Mesenchymal stem cell (in vitro differentiated cells and primary cell): ENCODE data around the gene GRHL1.
A peak's percentile ranks its signal among the peaks of the same experiment; 100 is the strongest.

Source experiments
- DNase-seq: peaks from one replicate; pipeline ENCODE4 v3.0.0-alpha.2; 2013
- H2AFZ ChIP-seq: one replicate; pipeline ENCODE4 v1.6.1; 2013; ENCODE audit warnings: low read depth, mild to moderate bottlenecking, control low read depth, inconsistent platforms, low read length, moderate library complexity
- H2AK5ac ChIP-seq: 2 replicates; pipeline ENCODE4 v1.6.1; 2013; ENCODE audit warnings: low read length, moderate library complexity, mild to moderate bottlenecking, inconsistent platforms; ENCODE audit not compliant: severe bottlenecking
- H2BK120ac ChIP-seq: one replicate; pipeline ENCODE4 v1.6.1; 2013; ENCODE audit warnings: low read depth, mild to moderate bottlenecking, inconsistent platforms, low read length, moderate library complexity
- H2BK12ac ChIP-seq, 2 experiments: one replicate each; pipeline ENCODE4 v1.6.1; 2013; ENCODE audit warnings: inconsistent platforms in 2 of 2, low read length in 2 of 2, mild to moderate bottlenecking in 2 of 2, moderate library complexity in 2 of 2, control low read depth in 1 of 2
- H2BK15ac ChIP-seq: one replicate; pipeline ENCODE4 v1.6.1; 2013; ENCODE audit warnings: mild to moderate bottlenecking, low read depth, inconsistent platforms; ENCODE audit not compliant: poor library complexity, severe bottlenecking
- H2BK5ac ChIP-seq: 2 replicates; pipeline ENCODE4 v1.6.1; 2013; ENCODE audit warnings: low read depth, mild to moderate bottlenecking, low read length, control low read depth, inconsistent platforms; ENCODE audit not compliant: poor library complexity, severe bottlenecking
- H3K14ac ChIP-seq, 2 experiments: one replicate each; pipeline ENCODE4 v1.6.1; 2013; ENCODE audit warnings: inconsistent platforms in 2 of 2, low read length in 2 of 2, control low read depth in 1 of 2, mild to moderate bottlenecking in 1 of 2, moderate library complexity in 1 of 2
- H3K18ac ChIP-seq, 2 experiments: one replicate each; pipeline ENCODE4 v1.6.1; 2013; ENCODE audit warnings: inconsistent platforms in 2 of 2, low read length in 2 of 2, control low read depth in 1 of 2, low read depth in 1 of 2, mild to moderate bottlenecking in 1 of 2
- H3K23ac ChIP-seq, 2 experiments: one replicate each; pipeline ENCODE4 v1.6.1; 2013; ENCODE audit warnings: inconsistent platforms in 2 of 2, low read length in 2 of 2, mild to moderate bottlenecking in 2 of 2, moderate library complexity in 2 of 2, control low read depth in 1 of 2
- H3K27ac ChIP-seq: 2 replicates; pipeline ENCODE4 v1.5.1; 2013; ENCODE audit warnings: mild to moderate bottlenecking, moderate library complexity, low read length, control low read depth, inconsistent platforms; ENCODE audit not compliant: poor library complexity, severe bottlenecking
- H3K27me3 ChIP-seq, 2 experiments: 2 replicates each; pipeline versions ENCODE4 v1.6.1 to v1.7.0; 2013; ENCODE audit warnings: low read length in 2 of 2, mild to moderate bottlenecking in 2 of 2, moderate library complexity in 2 of 2, control low read depth in 1 of 2, inconsistent platforms in 1 of 2; ENCODE audit not compliant: control insufficient read depth in 1 of 2, insufficient read depth in 1 of 2
- H3K36me3 ChIP-seq, 2 experiments: 2 replicates each; pipeline versions ENCODE4 v1.6.1 to v1.7.0; 2013; ENCODE audit warnings: low read length in 2 of 2, control low read depth in 1 of 2, inconsistent platforms in 1 of 2, low read depth in 1 of 2, mild to moderate bottlenecking in 1 of 2; ENCODE audit not compliant: insufficient read depth in 2 of 2, control insufficient read depth in 1 of 2
- H3K4ac ChIP-seq, 2 experiments: one replicate each; pipeline ENCODE4 v1.6.1; 2013; ENCODE audit warnings: inconsistent platforms in 2 of 2, low read length in 2 of 2, mild to moderate bottlenecking in 2 of 2, moderate library complexity in 2 of 2, control low read depth in 1 of 2, low read depth in 1 of 2
- H3K4me1 ChIP-seq: 2 replicates; pipeline ENCODE4 v1.6.1; 2013; ENCODE audit warnings: low read depth, low read length, control low read depth; ENCODE audit not compliant: control insufficient read depth, insufficient read depth
- H3K4me2 ChIP-seq: 2 replicates; pipeline ENCODE4 v1.6.1; 2013; ENCODE audit warnings: low read length, mild to moderate bottlenecking, inconsistent platforms; ENCODE audit not compliant: poor library complexity, severe bottlenecking
- H3K4me3 ChIP-seq, 2 experiments: 2 replicates each; pipeline versions ENCODE4 v1.5.1 to v1.7.0; 2013; ENCODE audit warnings: low read length in 2 of 2, mild to moderate bottlenecking in 2 of 2, control low read depth in 1 of 2, low read depth in 1 of 2; ENCODE audit not compliant: insufficient read depth in 1 of 2
- H3K79me1 ChIP-seq: replicated peaks from 2 replicates; pipeline ENCODE4 v1.6.1; 2013; ENCODE audit warnings: mild to moderate bottlenecking, control low read depth, low read length, inconsistent platforms; ENCODE audit not compliant: poor library complexity, severe bottlenecking
- H3K9ac ChIP-seq: 2 replicates; pipeline ENCODE4 v1.7.0; 2013; ENCODE audit warnings: mild to moderate bottlenecking, low read length, moderate library complexity
- H3K9me3 ChIP-seq: 2 replicates; pipeline ENCODE4 v1.7.0; 2013; ENCODE audit warnings: mild to moderate bottlenecking, low read length; ENCODE audit not compliant: control insufficient read depth
- H4K8ac ChIP-seq: one replicate; pipeline ENCODE4 v1.6.1; 2013; ENCODE audit warnings: inconsistent platforms, mild to moderate bottlenecking, low read length, moderate library complexity
- H4K91ac ChIP-seq: one replicate; pipeline ENCODE4 v1.6.1; 2013; ENCODE audit warnings: mild to moderate bottlenecking, low read length, inconsistent platforms
- WGBS: methylation state at CpG from one replicate; pipeline ENCODE4 v1.1.7; 2013; ENCODE audit warnings: mixed read lengths; 5-methylcytosine and 5-hydroxymethylcytosine counted together

GRHL1 gene

DNA sequence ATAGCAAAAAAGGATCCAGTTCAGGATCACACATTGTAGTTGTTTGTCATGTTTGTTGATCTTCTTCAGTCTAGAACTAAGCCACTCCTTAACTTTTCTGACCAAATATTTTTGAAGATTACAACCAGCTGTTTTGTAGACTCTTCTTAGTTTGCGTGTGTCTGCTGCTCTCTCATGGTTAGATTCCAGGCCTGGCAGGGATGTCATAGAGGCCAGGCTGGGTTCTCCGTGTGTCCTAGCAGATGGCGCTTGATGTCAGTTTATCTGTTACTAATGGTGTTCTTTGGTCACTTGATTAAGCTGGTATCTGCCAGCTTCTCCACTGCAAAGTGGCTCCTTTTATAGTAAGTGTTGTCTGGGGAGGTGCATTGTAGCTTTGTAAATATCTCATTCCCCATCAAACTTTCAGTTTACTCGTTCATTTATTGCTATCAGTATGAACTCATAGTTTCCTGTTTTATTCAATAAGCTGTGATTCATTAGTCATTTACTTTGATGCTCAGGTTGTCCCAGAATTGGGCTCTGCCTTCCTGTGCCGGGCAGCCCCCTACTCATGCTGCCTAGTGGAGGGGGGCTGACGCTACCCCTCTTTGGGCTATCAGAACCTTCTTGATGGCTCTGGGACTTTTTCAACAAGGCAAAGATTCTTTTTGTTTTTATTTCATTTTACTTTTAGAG is 42.1 kb downstream of the GRHL1 start:
- H2BK12ac ChIP-seq = no peak overlapping the region
- H3K23ac ChIP-seq = no peak overlapping the region
- H3K4me1 ChIP-seq = peaks cover 3% of the 10 kb centered on the region
- no peak overlapping the region for H2AK5ac ChIP-seq
- H3K4ac ChIP-seq = no peak overlapping the region
- H3K9me3 ChIP-seq = no peaks in the 10 kb centered on the region
- H3K18ac ChIP-seq = no peak overlapping the region
- H2BK15ac ChIP-seq = no peak overlapping the region
- no peak for DNase-seq
- no peak overlapping the region for H4K8ac ChIP-seq
- no peak overlapping the region for H3K14ac ChIP-seq
- peak overlapping the region; percentile 59 for H3K9ac ChIP-seq
- H3K4me2 ChIP-seq = no peak overlapping the region
- no peak overlapping the region for H3K27ac ChIP-seq
- H2BK120ac ChIP-seq = no peak overlapping the region
- H3K79me1 ChIP-seq = no peaks in the 10 kb centered on the region
- no peak overlapping the region for H2BK5ac ChIP-seq
- H2AFZ ChIP-seq = no peak overlapping the region
- no peak overlapping the region for H4K91ac ChIP-seq
- no peaks in the 10 kb centered on the region for H3K36me3 ChIP-seq
- no peaks in the 10 kb centered on the region for H3K27me3 ChIP-seq
- peak overlapping the region in 1 of 2 experiments; percentile 45 for H3K4me3 ChIP-seq
- WGBS = 93% methylated on average over 4 of the region's 6 CpGs

DNA sequence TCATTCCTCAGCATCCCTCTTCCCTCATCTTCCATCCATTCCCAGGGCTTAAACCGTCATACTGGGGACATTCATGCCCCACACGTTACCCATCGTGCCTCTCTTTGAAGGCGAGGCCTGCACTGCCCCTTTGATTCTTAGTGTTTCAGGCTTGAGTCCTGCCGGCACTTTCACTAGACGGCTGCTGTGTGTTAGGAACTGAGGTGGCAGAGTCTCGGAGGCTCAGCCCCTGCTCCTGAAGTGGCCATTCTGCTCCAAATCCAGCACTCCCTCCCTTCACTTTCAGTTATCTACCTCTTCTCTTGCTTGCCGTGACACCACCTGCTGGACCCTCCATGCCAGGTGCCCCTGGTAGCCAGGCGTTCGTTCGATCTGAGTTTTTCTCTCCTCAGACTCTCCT is 43.0 kb downstream of the GRHL1 start:
- no peak overlapping the region for H2BK120ac ChIP-seq
- H3K27me3 ChIP-seq = no peaks in the 10 kb centered on the region
- H3K27ac ChIP-seq = no peak overlapping the region
- H3K79me1 ChIP-seq = no peaks in the 10 kb centered on the region
- H3K4me1 ChIP-seq = peaks cover 3% of the 10 kb centered on the region
- H3K36me3 ChIP-seq = peaks cover 0 to 3% of the 10 kb centered on the region in 2 experiments
- H3K9ac ChIP-seq = no peak overlapping the region
- H2AFZ ChIP-seq = no peak overlapping the region
- H3K14ac ChIP-seq = no peak overlapping the region
- H3K23ac ChIP-seq = no peak overlapping the region
- no peak overlapping the region for H3K18ac ChIP-seq
- no peak overlapping the region for H4K91ac ChIP-seq
- WGBS = 97% methylated on average over 11 of the region's 11 CpGs
- H3K4ac ChIP-seq = no peak overlapping the region
- H3K4me3 ChIP-seq = no peak overlapping the region
- no peak overlapping the region for H3K4me2 ChIP-seq
- no peak overlapping the region for H2AK5ac ChIP-seq
- no peak overlapping the region for H2BK12ac ChIP-seq
- no peak overlapping the region for H2BK15ac ChIP-seq
- H2BK5ac ChIP-seq = no peak overlapping the region
- no peak overlapping the region for H4K8ac ChIP-seq
- H3K9me3 ChIP-seq = no peaks in the 10 kb centered on the region
- DNase-seq = no peak

DNA sequence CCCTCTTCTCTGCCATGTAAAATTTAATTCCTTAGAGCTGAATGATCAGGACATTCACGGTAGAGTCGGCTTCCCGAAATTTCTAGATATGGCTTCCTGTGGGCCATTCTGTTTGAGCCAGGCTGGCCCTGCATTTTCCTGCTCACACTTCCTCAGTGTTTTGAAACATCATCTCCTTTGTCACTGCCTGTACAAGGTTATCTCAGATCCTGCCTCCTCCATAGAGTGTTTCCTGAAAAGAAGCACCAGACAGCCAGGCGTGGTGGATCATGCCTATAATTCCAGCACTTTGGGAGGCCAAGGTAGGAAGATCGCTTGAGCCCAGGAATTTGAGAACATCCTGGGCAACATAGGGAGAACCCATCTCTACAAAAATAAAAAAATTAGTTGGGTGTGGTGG is 43.6 kb downstream of the GRHL1 start:
- no peak overlapping the region for H3K4me3 ChIP-seq
- H3K23ac ChIP-seq = no peak overlapping the region
- H3K4ac ChIP-seq = no peak overlapping the region
- H3K4me2 ChIP-seq = no peak overlapping the region
- no peaks in the 10 kb centered on the region for H3K27me3 ChIP-seq
- no peak overlapping the region for H2BK15ac ChIP-seq
- H2BK120ac ChIP-seq = no peak overlapping the region
- no peak overlapping the region for H4K8ac ChIP-seq
- DNase-seq = no peak
- WGBS = 95% methylated on average over 5 of the region's 5 CpGs
- H3K9me3 ChIP-seq = no peaks in the 10 kb centered on the region
- no peak overlapping the region for H3K27ac ChIP-seq
- H3K18ac ChIP-seq = no peak overlapping the region
- peaks cover 3% of the 10 kb centered on the region for H3K4me1 ChIP-seq
- no peak overlapping the region for H3K14ac ChIP-seq
- H2AK5ac ChIP-seq = no peak overlapping the region
- no peak overlapping the region for H2AFZ ChIP-seq
- no peak overlapping the region for H2BK12ac ChIP-seq
- no peak overlapping the region for H2BK5ac ChIP-seq
- H3K36me3 ChIP-seq = peaks cover 0 to 3% of the 10 kb centered on the region in 2 experiments
- no peak overlapping the region for H3K9ac ChIP-seq
- H4K91ac ChIP-seq = no peak overlapping the region
- H3K79me1 ChIP-seq = no peaks in the 10 kb centered on the region

DNA sequence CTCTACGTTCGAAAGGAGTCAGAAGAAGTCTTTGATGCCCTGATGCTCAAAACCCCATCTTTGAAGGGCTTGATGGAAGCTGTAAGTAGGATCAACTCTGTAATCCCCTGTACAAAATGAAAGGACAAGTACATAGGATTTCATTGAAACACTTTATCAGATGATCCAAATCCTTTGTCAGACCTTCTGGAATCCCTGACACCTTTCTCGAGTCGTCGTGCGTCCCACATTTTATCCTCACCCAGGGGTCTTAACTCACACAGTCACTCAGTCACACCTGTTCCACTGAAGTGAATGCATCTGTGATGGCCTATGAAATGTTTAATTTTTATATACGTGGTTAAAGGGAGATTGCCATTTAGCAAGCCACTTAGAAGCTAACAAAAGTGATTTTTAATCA is 44.8 kb downstream of the GRHL1 start:
- H4K91ac ChIP-seq = no peak overlapping the region

More for the DNA sequence above, 44.8 kb downstream of the GRHL1 start:
- H3K4me2 ChIP-seq = no peak overlapping the region
- no peak overlapping the region for H4K8ac ChIP-seq
- H3K4ac ChIP-seq = no peak overlapping the region
- no peak overlapping the region for H3K4me3 ChIP-seq
- no peaks in the 10 kb centered on the region for H3K4me1 ChIP-seq
- 96% methylated on average over 3 of the region's 7 CpGs for WGBS
- H2BK120ac ChIP-seq = no peak overlapping the region
- H3K9me3 ChIP-seq = no peaks in the 10 kb centered on the region
- no peak overlapping the region for H3K23ac ChIP-seq
- H2AK5ac ChIP-seq = no peak overlapping the region
- no peaks in the 10 kb centered on the region for H3K27me3 ChIP-seq
- H3K27ac ChIP-seq = no peak overlapping the region
- DNase-seq = no peak
- no peak overlapping the region for H2BK15ac ChIP-seq
- no peak overlapping the region for H3K14ac ChIP-seq
- H3K79me1 ChIP-seq = no peaks in the 10 kb centered on the region
- peaks cover 0 to 3% of the 10 kb centered on the region in 2 experiments for H3K36me3 ChIP-seq
- H2BK5ac ChIP-seq = no peak overlapping the region
- H3K9ac ChIP-seq = no peak overlapping the region
- no peak overlapping the region for H2BK12ac ChIP-seq
- no peak overlapping the region for H3K18ac ChIP-seq
- no peak overlapping the region for H2AFZ ChIP-seq
